Measurements from ENCODE around the gene GLO1.

GLO1 gene

DNA sequence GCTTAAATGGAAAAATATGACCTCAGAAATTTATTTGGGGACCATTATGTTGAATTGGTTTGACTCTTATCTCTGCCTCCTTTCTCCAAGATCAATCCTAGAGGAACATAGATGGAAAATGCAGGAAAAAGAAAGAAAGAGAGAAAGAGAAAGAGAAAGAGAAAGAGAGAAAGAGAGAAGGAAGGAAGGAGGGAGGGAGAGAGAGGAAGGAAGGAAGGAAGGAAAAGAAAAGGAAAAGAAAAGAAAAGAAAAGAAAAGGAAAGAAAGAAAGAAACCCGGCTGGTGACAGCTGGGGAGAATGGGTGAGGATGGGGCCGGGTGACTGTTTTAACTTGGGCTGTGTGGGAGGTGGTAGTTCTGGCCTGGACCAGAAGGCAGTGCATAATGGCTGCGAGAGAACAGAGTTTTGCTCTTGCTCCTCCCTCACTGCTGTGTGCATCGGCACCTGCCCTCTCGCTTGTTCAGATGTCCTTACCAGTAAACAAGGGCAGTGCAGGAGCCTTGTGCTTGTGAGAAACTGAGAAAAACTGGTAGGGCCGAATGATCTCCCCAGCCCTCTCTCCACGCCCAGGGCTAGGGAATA, 24.7 kb downstream of the GLO1 start:
- Histone ChIP-seq H3K79me2 (no peaks in the 10 kb centered on the region), H3K36me3 (ENCODE audit: control insufficient read depth, insufficient read depth, low read length) (no peaks in the 10 kb centered on the region), H3K4me1 (no peaks in the 10 kb centered on the region), H2AFZ (no peak overlapping the region), H3K27me3 (ENCODE audit: control insufficient read depth, insufficient read depth, low read length) (no peaks in the 10 kb centered on the region), H3K4me3 (ENCODE audit: low read depth, low read length) (no peak overlapping the region), H3K9me3 (ENCODE audit: control insufficient read depth, low read length) (no peaks in the 10 kb centered on the region), H3K27ac (no peak overlapping the region), H3K4me2 (ENCODE audit: low read length) (no peak overlapping the region), H3K9ac (no peak overlapping the region)
- TF ChIP-seq, protein P1, sequence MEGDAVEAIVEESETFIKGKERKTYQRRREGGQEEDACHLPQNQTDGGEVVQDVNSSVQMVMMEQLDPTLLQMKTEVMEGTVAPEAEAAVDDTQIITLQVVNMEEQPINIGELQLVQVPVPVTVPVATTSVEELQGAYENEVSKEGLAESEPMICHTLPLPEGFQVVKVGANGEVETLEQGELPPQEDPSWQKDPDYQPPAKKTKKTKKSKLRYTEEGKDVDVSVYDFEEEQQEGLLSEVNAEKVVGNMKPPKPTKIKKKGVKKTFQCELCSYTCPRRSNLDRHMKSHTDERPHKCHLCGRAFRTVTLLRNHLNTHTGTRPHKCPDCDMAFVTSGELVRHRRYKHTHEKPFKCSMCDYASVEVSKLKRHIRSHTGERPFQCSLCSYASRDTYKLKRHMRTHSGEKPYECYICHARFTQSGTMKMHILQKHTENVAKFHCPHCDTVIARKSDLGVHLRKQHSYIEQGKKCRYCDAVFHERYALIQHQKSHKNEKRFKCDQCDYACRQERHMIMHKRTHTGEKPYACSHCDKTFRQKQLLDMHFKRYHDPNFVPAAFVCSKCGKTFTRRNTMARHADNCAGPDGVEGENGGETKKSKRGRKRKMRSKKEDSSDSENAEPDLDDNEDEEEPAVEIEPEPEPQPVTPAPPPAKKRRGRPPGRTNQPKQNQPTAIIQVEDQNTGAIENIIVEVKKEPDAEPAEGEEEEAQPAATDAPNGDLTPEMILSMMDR (IDR thresholded peaks at IDR 0.05), result no peak

DNA sequence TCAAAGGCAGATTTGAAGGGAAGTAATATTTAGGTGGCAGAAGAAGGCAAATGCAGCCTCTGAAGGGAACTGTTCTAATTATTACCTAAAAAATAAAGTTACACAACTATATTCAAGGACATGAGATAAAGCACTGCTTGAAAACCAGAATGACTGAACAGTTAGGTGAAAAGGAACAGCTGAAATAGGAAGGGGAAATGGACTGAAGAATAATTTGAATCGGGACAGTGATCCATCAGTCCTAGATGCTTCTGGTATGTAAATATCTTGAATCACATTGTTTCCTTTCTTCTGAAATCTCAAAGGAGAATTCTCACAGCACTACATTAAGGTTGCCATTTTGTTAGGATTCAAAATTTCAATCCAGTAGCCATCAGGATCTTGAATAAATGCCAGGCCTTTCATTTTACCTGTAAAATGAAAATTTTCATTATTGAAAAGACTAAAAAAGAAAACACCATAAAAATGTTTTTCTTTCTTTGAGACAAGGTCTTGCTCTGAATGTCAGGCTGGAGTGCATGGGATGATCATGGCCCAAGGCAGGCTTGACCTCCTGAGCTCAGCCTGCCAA, 25.9 kb downstream of the GLO1 start:
- H3K27me3 ChIP-seq (ENCODE audit: control insufficient read depth, insufficient read depth, low read length), result no peaks in the 10 kb centered on the region
- no peak overlapping the region for H3K9ac ChIP-seq
- no peaks in the 10 kb centered on the region for H3K79me2 ChIP-seq
- H3K27ac ChIP-seq, result no peak overlapping the region
- TF ChIP-seq, protein P1 (IDR thresholded peaks at IDR 0.05), result no peak
- no peak overlapping the region for H3K4me2 ChIP-seq (ENCODE audit: low read length)
- H2AFZ ChIP-seq, result no peak overlapping the region
- no peak overlapping the region for H3K4me3 ChIP-seq (ENCODE audit: low read depth, low read length)
- H3K9me3 ChIP-seq (ENCODE audit: control insufficient read depth, low read length), result no peaks in the 10 kb centered on the region
- no peaks in the 10 kb centered on the region for H3K36me3 ChIP-seq (ENCODE audit: control insufficient read depth, insufficient read depth, low read length)
- H3K4me1 ChIP-seq, result no peaks in the 10 kb centered on the region

DNA sequence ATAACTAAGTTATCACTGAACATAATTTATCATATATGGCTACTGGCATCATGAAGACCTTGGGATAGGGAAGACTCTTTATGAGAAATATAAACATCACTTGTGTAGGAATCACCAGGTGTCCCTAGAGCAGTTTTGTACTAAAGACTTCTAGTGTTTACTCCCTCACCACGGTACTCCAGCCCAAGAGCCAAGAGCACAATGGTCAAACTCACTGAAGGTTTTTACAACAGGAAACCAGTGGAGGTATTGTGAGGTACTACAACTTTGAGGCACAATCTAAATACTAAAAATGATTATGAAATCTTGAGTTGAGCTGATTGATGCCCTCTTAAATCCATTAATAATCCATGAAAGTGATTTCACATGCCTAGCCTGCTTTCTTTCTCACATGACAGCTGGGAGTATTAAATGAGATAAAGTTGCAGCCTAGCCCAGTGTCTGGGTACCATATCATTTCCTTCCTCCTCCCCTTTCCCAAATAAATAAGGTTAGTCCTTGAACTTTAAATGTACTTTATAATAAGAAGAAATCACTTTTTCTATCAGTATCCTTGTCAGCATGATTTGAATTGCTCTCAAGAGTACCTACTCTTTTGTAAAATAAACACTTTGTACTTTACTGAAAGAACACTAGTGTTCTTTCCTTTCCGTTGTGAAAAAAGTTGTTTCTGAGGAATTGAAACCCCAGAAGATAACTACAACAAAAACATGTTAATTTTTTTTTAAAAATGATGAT, 26.5 kb downstream of the GLO1 start:
- Histone ChIP-seq H3K27me3 (ENCODE audit: control insufficient read depth, insufficient read depth, low read length) (no peaks in the 10 kb centered on the region), H3K9me3 (ENCODE audit: control insufficient read depth, low read length) (no peaks in the 10 kb centered on the region), H3K36me3 (ENCODE audit: control insufficient read depth, insufficient read depth, low read length) (no peaks in the 10 kb centered on the region), H3K27ac (no peak overlapping the region), H3K9ac (no peak overlapping the region), H3K79me2 (no peaks in the 10 kb centered on the region), H3K4me1 (no peaks in the 10 kb centered on the region), H2AFZ (no peak overlapping the region), H3K4me2 (ENCODE audit: low read length) (no peak overlapping the region), H3K4me3 (ENCODE audit: low read depth, low read length) (no peak overlapping the region)
- TF ChIP-seq, protein P1 (IDR thresholded peaks at IDR 0.05), result no peak

DNA sequence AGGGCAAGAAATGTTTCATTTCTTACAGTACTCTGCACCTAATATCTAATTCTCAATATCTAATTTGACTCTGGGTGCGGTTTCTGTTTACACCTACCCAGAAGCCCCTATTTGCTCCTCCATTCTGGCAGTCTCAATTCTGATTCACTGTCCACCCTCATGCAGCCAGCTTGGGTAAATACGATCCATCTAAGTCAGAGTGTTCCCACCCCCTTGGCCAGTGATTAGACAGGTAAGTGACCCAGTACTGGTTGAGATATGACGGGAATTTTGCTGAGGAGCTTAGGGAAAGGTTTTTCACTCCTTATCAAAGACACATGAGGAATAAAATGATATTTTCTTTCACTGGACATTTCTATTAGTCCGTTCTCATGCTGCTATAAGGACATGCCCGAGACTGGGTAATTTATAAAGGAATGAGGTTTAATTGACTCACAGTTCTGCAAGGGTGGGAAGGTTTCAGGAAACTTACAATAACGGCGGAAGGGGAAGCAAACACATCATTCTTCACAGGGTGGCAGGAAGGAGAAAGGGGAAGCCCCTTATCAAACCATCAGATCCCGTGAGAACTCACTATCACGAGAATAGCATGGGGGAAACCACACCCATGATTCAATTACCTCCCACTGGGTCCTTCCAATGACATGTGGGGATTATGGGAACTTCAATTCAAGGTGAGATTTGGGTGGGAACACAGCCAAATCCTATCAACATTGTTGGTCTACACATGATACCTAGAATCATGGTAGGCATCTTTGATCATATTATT, 29.4 kb downstream of the GLO1 start:
- no peaks in the 10 kb centered on the region for H3K4me1 ChIP-seq
- H3K4me3 ChIP-seq (ENCODE audit: low read depth, low read length), result no peak overlapping the region
- no peak overlapping the region for H3K27ac ChIP-seq
- no peaks in the 10 kb centered on the region for H3K36me3 ChIP-seq (ENCODE audit: control insufficient read depth, insufficient read depth, low read length)
- no peaks in the 10 kb centered on the region for H3K27me3 ChIP-seq (ENCODE audit: control insufficient read depth, insufficient read depth, low read length)
- H3K9me3 ChIP-seq (ENCODE audit: control insufficient read depth, low read length), result no peaks in the 10 kb centered on the region
- H3K9ac ChIP-seq, result no peak overlapping the region
- H3K79me2 ChIP-seq, result no peaks in the 10 kb centered on the region
- TF ChIP-seq, protein P1 (IDR thresholded peaks at IDR 0.05), result no peak
- no peak overlapping the region for H3K4me2 ChIP-seq (ENCODE audit: low read length)
- no peak overlapping the region for H2AFZ ChIP-seq
